NK-92 treated with Interleukin-12 subunit alpha and Interleukin-12 subunit beta, amount 100 ng/mL, for 24 hours (cell line): ENCODE data around the gene RBM20.
"Not testable (repeated sequence)": the region's sequence is repeated elsewhere in the genome, so short reads cannot be mapped to it uniquely, and the experiment has no call there.

Experiments used
- DNase-seq: peaks from one replicate; lab custom pipeline; 2025; lab: John Stamatoyannopoulos, UW

Gene RBM20

DNA sequence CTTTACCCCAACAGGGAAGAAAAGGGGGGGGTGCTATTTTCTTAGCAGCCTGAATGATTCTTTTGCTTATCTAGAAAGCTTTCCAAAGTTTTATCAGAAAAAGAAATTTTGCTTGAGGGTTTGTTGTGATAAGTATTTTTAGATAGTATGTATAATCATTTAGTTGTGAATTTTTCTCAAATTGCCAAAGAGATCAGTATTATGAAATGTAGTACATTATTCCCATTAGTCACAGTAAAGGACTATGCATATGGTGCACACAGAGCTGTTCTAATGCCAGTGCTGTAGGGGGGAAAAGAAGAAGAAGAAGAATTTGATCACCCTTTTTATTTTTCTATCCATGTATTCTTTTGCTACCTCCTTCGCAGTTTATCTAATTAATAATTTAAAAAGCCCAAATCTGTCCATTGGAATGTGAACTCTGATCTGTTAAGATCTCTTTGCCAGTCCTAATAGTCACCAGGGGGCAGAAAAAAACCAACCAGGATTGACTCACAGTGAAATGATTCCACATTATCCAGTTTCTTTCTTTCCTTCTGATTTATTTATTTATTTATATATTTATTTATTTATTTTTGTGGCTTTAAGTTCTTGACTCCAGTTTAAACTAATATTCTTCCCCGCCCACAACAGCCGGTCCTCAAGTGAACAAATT, 4.7 kb downstream of the RBM20 start:
- DNase-seq, result no peak

DNA sequence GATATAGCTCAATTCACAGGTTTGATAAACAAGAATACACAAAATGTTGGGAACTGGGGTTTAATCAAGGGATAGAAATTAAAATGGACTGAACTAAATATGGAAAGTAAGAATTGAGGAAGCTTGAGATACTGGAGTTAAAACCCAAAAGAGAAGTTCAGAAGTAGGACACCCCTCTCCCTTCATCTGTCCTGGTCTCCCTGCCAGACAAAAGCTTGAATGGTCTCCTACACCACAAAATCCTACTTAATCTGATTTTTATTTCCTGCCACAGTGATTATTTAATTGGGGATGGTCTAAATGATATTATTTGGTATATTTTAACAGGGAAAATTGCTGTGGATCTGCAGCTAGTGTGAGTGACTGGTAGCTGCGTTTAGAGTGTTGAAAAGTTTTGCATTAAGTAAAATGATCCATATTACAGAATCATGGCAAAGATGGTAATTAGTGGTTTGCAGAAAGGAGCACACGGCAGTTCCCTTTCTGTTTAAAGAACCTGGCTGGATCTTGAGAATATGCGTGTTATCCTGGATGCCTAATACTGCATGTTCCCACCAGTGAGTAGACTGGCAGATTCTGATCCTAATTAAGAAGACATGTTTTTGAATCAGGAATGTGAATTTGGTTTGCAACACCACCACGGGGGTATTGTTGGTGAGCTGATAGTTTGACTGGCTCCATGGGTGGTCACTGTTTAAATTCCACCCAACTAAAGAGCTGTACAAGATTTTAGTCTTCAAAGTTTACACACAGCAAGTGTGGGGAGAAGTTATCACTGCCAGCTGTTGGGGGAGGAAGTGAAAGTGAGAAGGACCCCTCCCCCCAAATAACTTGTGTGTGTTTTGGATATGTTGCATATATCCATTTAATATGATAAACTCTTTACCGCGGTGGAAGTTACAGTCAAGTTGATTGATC, 5.5 kb downstream of the RBM20 start:
- DNase-seq, result no peak

- no peak for DNase-seq
Measured at GRCh38 chr10:110650265-110650668, 6.1 kb downstream of the RBM20 start.

DNA sequence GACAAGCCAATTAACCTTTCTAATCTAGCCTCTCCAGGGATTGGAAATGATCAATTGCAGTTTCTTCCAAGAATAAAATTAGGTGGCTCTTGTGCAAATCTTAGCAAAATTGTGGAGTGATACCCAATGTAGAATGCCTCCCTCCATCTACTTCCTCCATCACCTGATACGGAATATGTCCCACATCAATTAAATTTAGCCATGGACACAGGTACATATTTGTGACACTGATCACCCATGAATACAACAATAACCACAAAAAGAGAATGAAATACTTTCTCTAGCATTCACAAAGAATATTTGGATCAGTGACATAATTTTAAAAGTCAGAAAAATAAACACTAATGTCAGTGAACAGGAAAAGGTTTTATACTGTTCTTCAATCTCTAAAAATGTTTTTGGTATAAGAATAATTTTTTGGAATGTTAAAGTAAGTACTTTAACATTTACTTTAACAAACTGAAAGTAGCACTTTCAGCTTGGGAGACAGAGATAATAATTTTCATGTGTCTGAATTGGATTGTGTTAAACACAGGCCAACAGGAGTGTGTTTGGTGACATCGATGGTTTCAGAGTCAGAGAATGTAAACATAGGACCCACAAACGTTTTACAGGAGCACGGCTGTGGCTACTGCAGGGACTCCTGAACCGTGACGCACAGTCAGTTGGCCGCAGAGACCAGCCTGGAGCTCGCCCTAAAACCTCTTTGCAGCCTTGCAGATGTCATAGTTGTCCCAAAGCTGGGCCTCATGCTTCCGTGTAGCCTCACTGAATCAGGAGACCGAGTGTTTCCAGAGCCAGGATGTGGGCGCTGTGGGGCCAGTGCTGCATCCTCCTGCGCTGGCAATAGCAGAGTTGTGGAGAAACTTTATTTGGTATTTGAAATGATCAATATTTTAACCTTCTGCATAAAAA, 7.2 kb downstream of the RBM20 start:
- no peak for DNase-seq

DNA sequence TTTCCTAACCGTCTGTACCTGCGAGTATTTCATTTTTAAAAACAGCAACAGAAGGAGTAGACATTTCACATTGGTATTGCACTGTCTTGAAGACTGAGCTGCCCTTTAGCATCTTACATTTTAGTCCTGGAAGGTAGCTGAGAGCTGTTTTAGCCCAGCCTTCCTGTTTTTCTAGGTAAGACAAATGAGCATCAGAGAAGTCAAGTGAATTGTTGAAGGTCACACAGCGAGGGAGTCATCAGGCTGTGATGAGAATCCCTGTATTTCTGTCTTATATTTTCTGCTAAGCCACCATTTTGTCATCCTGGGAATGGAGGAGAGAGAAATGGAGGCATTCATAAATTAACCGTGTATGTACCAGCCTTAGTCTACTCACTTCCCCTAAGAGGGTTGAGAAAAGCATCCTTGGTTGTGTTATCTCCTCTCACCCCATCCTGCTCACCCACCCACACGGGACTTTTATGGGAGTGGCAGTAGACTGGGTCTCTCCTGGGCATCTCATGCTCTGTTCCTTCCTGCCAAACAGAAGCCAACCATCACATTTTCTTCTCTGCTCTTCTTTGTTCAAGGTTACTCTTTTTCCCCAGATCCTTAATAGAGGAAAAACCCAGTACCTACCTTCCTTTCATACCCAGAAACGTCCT, 8.5 kb downstream of the RBM20 start:
- DNase-seq, result no peak

DNA sequence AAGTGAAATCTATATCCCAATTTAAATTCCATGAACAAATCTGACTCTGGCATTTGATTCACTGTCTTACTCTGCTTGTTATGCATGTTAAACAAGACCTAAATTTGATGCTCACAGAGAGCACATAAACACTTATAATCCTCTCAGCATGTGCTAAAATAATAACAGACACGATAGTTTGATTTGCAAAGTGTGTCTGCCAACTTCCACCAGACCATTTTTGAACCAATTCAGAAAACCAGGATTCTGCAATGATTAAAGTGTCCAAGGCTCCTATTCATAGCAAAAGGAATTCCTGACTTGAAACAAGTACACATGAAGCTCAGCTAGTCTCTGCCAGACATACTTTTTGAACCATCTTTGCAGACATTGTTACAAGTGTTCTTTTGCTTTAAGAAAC, 11.2 kb downstream of the RBM20 start:
- DNase-seq, result no peak

GRCh38 chr10:110656612-110657011, 12.5 kb downstream of the RBM20 start:
- no peak for DNase-seq

GRCh38 chr10:110657973-110658691, 14.0 kb downstream of the RBM20 start:
- DNase-seq, result no peak

DNA sequence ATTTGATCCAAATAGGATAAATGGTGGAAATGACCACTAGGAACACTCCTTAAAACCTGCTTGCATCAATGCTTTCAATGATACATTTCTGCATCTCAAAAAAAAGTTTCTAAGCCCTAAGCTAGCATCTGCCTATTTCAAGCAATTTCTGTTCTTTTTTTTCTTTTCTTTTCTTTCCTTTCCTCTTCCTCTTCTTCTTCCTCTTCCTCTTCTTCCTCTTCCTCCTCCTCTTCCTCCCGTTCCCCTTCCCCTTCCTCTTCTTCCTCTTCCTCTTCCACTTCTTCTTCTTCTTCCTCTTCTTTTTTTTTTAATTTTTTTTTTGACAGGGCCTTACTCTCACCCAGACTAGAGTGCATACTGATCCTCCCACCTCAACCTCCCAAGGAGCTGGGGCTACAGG, 15.4 kb downstream of the RBM20 start:
- DNase-seq, result no peak

DNA sequence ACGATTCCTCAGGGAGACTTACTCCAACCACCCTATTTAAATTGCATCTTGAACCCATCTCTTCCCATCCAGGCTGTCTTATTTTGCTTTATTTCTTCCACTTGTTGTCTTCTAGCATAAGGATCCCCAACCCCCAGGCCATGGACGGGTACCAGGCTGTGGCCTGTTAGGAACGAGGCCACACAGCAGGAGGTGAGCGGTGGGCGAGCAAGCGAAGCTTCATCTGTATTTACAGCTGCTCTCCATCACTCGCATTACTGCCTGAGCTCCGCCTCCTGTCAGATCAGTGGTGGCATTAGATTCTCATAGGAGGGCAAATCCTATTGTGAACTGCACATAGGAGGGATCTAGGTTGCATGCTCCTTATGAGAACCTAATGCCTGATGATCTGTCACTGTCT, 16.2 kb downstream of the RBM20 start:
- not testable (repeated sequence) for DNase-seq

DNA sequence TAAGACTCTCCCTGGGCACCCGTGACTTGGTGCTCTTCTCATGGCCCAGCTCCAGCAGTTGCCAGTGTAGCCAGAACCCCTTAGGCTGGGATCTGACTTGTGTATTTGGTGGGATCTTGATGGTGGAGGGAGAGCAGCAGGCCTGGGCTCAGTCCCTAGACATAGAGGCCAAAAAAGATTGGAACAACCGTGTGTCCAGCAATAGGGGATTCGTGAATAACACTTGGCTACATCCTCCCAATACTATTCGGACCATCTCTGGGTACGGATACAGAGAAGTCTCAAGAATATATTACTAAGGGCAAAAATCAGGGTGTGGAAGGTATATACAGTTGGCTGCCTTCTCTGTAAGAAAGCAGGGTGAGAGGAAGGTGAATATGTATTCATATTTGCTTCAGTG, 17.2 kb downstream of the RBM20 start:
- no peak for DNase-seq

DNA sequence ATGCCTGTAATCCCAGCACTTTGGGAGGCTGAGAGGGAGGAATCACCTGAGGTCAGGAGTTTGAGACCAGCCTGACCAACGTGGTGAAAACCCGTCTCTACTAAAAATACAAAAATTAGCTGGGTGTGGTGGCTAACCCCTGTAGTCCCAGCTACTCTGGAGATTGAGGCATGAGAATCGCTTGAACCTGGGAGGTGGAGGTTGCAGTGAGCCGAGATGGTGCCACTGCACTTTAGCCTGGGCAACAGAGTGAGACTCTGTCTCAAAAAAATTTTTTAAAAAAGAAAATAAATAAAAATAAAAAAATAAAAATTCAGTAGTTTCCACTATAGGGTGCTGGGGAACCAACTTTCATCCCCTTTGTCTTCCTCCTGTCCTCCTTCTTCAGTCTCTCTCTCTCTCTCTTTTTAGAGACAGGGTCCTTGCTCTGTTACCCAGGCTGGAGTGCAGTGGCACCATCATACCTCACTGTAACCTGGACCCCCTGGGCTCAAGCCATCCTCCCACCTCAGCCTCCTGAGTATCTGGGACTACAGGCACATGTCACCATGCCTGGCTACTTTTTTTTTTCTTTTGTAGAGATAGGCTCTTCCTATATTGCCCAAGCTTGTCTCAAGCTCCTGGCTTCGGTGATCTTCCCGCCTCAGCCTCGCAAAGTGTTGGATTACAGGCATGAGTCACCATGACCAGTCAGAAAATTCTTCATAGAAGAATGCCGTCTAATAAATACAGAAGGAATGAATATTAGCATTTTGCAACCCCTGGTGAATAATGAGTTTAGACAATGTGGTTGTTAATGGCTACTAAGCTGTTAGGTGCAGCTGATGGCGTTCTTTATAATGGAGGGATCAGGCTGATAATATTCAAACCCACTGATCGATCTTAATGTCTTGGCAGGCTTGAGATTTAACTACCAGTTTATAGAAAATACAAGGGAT, 20.6 kb downstream of the RBM20 start:
- no peak for DNase-seq

DNA sequence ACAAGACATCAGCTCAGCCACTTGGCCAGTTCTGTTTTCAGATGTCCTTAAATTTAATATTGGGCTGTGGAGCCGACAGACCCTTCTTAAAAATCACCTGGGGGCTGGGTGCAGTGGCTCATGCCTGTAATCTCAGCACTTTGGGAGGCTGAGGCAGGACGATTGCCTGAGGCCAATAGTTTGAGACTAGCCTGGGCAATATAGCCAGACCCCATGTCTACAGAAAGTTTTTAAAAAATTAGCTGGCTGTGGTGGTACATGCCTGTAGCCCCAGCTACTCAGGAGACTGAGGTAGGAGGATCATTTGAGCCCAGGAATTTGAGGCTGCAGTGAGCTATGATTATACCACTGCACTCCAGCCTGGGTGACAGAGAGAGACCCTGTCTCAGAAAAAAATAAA, 22.1 kb downstream of the RBM20 start:
- not testable (repeated sequence) for DNase-seq

- DNase-seq, result no peak
Measured at GRCh38 chr10:110666673-110667072, 22.5 kb downstream of the RBM20 start.

- no peak for DNase-seq
Measured at GRCh38 chr10:110667620-110668343, 23.6 kb downstream of the RBM20 start.

GRCh38 chr10:110668443-110668842, 24.3 kb downstream of the RBM20 start:
- DNase-seq, result no peak

DNA sequence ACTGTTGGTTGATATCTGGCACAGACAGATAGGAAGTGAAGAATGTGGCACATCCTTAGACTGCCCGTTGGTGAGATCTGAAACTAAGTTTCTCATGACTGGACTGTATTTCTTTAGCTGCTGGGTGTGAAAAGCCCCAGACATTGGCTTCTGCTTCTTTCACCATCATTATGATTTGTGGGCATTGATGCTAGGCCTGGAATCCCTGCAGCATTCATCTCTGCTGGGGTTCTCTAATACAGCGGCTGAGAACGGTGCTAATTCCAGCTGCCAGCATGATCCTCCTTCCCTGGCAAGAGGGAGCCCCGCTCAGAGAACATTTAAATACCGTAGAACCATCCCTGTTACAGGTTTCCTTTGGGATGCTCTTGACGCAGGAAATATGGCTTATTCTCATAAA, 26.2 kb downstream of the RBM20 start:
- DNase-seq, result no peak

GRCh38 chr10:110671788-110672579, 27.8 kb downstream of the RBM20 start:
- DNase-seq, result peak; percentile 67

GRCh38 chr10:110672580-110672919, 28.4 kb downstream of the RBM20 start:
- DNase-seq, result no peak
